GM18907 (cell line): ENCODE results near the gene SLC2A5.
"Not testable (repeated sequence)": the region's sequence is repeated elsewhere in the genome, so short reads cannot be mapped to it uniquely, and the experiment has no call there.

Source experiments
- ATAC-seq: cut with Tn5 transposase; IDR thresholded peaks from one replicate; pipeline ENCODE4 v1.9.1; 2021; ENCODE audit warnings: mild to moderate bottlenecking, moderate library complexity; ENCODE audit not compliant: unreplicated experiment

SLC2A5 gene

GRCh38 chr1:9069326-9070100 is at the start of gene SLC2A5:
Gene SLC2A5, minus strand, starts transcription at chr1:9069635. Its CDS starts 99 bp downstream, at chr1:9069536.
- ATAC-seq = peak; percentile 91

- no peak for ATAC-seq
Measured at GRCh38 chr1:9118186-9118585, 48.8 kb upstream of the SLC2A5 start.

- ATAC-seq = no peak
Measured at GRCh38 chr1:9115351-9116205, 46.1 kb upstream of the SLC2A5 start.

- ATAC-seq = no peak
Measured at GRCh38 chr1:9112961-9113880, 43.8 kb upstream of the SLC2A5 start.

GRCh38 chr1:9111957-9112356 is 42.5 kb upstream of the SLC2A5 start:
- no peak for ATAC-seq

GRCh38 chr1:9111357-9111691 is 41.9 kb upstream of the SLC2A5 start:
- no peak for ATAC-seq

GRCh38 chr1:9110669-9111356 is 41.4 kb upstream of the SLC2A5 start:
- ATAC-seq = no peak

- no peak for ATAC-seq
Measured at GRCh38 chr1:9108056-9108665, 38.7 kb upstream of the SLC2A5 start.

- ATAC-seq = no peak
Measured at GRCh38 chr1:9107136-9107535, 37.7 kb upstream of the SLC2A5 start.

GRCh38 chr1:9106286-9106685 is 36.9 kb upstream of the SLC2A5 start:
- ATAC-seq = no peak

- ATAC-seq = no peak
Measured at GRCh38 chr1:9105336-9105867, 36.0 kb upstream of the SLC2A5 start.

GRCh38 chr1:9101510-9102146 is 32.2 kb upstream of the SLC2A5 start:
- ATAC-seq = no peak

GRCh38 chr1:9100471-9101043 is 31.1 kb upstream of the SLC2A5 start:
- ATAC-seq = no peak

- no peak for ATAC-seq
Measured at GRCh38 chr1:9099555-9099954, 30.1 kb upstream of the SLC2A5 start.

GRCh38 chr1:9097947-9098705 is 28.7 kb upstream of the SLC2A5 start:
- no peak for ATAC-seq

GRCh38 chr1:9095818-9096217 is 26.4 kb upstream of the SLC2A5 start:
- ATAC-seq = no peak

GRCh38 chr1:9093996-9094595 is 24.7 kb upstream of the SLC2A5 start:
- not testable (repeated sequence) for ATAC-seq

- ATAC-seq = no peak
Measured at GRCh38 chr1:9093581-9093980, 24.1 kb upstream of the SLC2A5 start.
